IgD-negative memory B cell (primary cell): Measurements from ENCODE around the gene ADAMTS7. TPM values are rescaled to one million over a fixed set of nuclear protein-coding genes. Genes with fewer than 3 reads are reported as not detected.
"Not testable (repeated sequence)": the region's sequence is repeated elsewhere in the genome, so short reads cannot be mapped to it uniquely, and the experiment has no call there.

ENCODE experiments used
- H3K27ac Mint-ChIP-seq, 3 donors: one replicate each; pipeline ENCODE4 v1.8.0; 2020 to 2022; ENCODE audit warnings: mild to moderate bottlenecking in 3 of 3, mixed read lengths in 3 of 3, moderate library complexity in 1 of 3
- H3K27me3 Mint-ChIP-seq: one replicate; pipeline ENCODE4 v1.8.0; 2021; ENCODE audit warnings: mixed read lengths
- H3K36me3 Mint-ChIP-seq: one replicate; pipeline ENCODE4 v1.8.0; 2020; ENCODE audit warnings: mild to moderate bottlenecking, mixed read lengths
- H3K4me1 Mint-ChIP-seq, 3 donors: one replicate each; pipeline ENCODE4 v1.8.0; 2020 to 2022; ENCODE audit warnings: mixed read lengths in 3 of 3, mild to moderate bottlenecking in 1 of 3
- H3K4me3 Mint-ChIP-seq, 4 donors: one replicate each; pipeline ENCODE4 v1.8.0; 2020 to 2022; ENCODE audit warnings: mild to moderate bottlenecking in 4 of 4, mixed read lengths in 4 of 4, moderate library complexity in 3 of 4
- H3K9me3 Mint-ChIP-seq, 3 donors: one replicate each; pipeline ENCODE4 v1.8.0; 2020 to 2021; ENCODE audit warnings: mixed read lengths in 3 of 3, mild to moderate bottlenecking in 1 of 3
- polyA plus RNA-seq: library from polyadenylated mRNA; unstranded; fragments of 300-500 nt; fragmentation: Illumina TruSeq; gene quantifications from one replicate; pipeline ENCODE4 v1.2.3, GENCODE V29; 2021

Gene ADAMTS7
- polyA plus RNA-seq, 1 donor from 2014 or later: 0.04 TPM

DNA sequence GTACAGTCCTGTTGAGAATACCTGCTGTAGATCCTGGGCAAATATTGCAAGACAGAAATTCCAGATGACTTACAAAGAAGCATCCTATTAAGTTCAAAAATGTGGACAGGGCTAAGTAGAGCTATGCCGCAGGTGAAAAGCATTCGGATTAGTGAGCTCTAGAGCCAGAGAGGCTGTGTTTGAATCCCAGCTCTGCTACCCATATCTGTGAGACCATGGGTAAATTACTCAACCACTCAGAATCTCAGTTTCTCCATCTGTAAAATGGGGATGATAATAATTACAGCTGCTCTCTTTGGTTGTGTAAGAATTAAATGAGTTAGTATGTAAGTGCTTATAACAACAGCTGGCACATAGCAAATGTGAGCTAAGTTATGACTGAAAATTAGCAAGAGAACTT is 3.9 kb downstream of the ADAMTS7 start:
- peaks cover 5 to 10% (median 5%) of the 10 kb centered on the region in 3 donors for H3K4me1 Mint-ChIP-seq
- peaks cover 12% of the 10 kb centered on the region for H3K27me3 Mint-ChIP-seq
- H3K27ac Mint-ChIP-seq: no peak overlapping the region
- no peak overlapping the region for H3K4me3 Mint-ChIP-seq
- no peaks in the 10 kb centered on the region for H3K36me3 Mint-ChIP-seq
- H3K9me3 Mint-ChIP-seq: peaks cover 0 to 2% (median 0%) of the 10 kb centered on the region in 3 donors

- Mint-ChIP-seq H3K4me1 (peaks cover 0 to 2% (median 0%) of the 10 kb centered on the region in 3 donors), H3K9me3 (peaks cover 0 to 2% (median 0%) of the 10 kb centered on the region in 3 donors), H3K27me3 (no peaks in the 10 kb centered on the region), H3K4me3 (no peak overlapping the region), H3K36me3 (no peaks in the 10 kb centered on the region), H3K27ac (no peak overlapping the region)
These were observed 6.9 kb downstream of the ADAMTS7 start for GRCh38 chr15:78804391-78804792.

DNA sequence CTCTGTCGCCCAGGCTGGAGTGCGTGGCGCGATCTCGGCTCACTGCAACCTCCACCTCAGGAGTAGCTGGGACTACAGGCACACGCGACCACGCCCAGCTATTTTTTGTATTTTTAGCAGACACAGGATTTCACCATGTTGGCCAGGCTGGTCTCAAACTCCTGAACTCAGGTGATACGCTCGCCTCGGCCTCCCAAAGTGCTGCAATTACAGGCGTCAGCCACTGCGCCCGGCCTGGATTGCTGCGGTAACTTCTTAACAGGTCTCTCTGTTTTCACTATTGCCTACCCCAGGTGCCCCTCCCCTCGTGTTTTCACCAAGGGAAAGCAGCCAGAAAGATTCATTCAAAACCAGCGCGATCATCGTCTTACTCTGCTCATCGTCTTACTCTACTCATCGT is 10.5 kb downstream of the ADAMTS7 start:
- H3K27ac Mint-ChIP-seq: no peak overlapping the region
- no peaks in the 10 kb centered on the region for H3K9me3 Mint-ChIP-seq
- H3K27me3 Mint-ChIP-seq: no peaks in the 10 kb centered on the region
- H3K4me3 Mint-ChIP-seq: no peak overlapping the region
- H3K36me3 Mint-ChIP-seq: no peaks in the 10 kb centered on the region
- no peaks in the 10 kb centered on the region for H3K4me1 Mint-ChIP-seq

DNA sequence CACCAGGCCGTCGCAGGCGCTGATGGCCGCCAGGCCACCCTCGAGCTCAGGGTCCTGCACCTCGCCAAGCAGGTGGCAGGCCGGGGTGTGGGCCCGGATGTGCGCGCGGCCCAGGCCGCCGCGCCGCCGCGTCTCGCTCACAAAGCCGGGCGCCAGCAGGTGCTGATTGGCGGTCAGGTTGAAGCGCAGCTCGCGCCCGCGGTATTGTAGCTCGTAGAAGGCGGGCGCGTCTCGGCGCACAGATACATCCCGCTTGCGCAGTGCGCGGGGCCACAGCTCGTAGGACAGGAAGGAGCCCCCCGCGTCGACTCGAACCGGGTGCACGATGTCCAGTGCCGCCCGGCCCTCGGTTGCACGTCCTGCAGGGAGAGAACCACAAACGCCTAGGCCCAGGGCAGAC is 11.1 kb downstream of the ADAMTS7 start:
- H3K36me3 Mint-ChIP-seq: no peaks in the 10 kb centered on the region
- no peak overlapping the region for H3K4me3 Mint-ChIP-seq
- no peaks in the 10 kb centered on the region for H3K27me3 Mint-ChIP-seq
- no peaks in the 10 kb centered on the region for H3K4me1 Mint-ChIP-seq
- no peak overlapping the region for H3K27ac Mint-ChIP-seq
- no peaks in the 10 kb centered on the region for H3K9me3 Mint-ChIP-seq

DNA sequence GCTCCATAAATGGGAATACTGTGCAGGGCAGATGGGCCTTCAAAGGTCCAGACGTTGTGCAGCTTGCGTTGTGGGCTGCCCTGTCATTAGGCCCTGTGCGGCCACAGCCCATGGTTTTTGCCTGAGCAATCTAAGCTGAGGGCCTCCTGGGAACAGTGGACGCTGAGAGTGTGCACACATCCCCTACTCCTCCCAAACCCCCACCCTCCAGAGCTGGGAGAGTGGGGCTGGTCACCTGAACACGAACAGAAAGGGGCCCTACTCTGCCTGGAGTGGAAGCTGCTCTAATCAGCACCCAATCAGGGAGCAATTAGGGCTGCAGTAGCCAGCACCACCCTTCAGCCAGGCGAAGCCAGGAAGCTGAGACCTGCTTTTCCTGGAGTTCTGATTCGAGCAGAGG is 12.2 kb downstream of the ADAMTS7 start:
- not testable (repeated sequence) for H3K36me3 Mint-ChIP-seq, H3K4me1 Mint-ChIP-seq, H3K27ac Mint-ChIP-seq, H3K27me3 Mint-ChIP-seq, H3K9me3 Mint-ChIP-seq, H3K4me3 Mint-ChIP-seq

GRCh38 chr15:78798355-78798754 is 12.9 kb downstream of the ADAMTS7 start:
- H3K4me3 Mint-ChIP-seq: peak overlapping the region in 1 of 4 donors; percentile 57
- not testable (repeated sequence) for H3K27me3 Mint-ChIP-seq, H3K27ac Mint-ChIP-seq, H3K9me3 Mint-ChIP-seq, H3K4me1 Mint-ChIP-seq, H3K36me3 Mint-ChIP-seq

DNA sequence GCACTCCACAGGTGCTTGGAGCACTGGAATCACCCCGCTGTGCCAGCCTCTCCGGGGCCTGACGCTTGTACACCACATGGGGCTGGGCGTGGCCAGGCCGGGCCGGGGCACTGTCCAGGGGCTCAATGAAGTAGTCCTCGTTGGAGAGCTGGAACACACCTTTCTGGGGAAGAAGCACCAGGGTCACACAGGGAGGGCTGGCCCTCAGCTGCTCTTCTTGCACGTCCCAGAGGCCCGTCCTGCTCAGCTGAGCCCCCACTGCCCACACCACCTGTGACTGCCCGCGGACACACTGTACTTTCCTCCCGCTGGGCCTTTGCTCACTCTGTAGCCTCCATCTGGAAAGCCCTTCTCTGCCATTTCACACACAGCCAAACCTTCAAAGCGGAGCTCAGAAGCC is 13.3 kb downstream of the ADAMTS7 start:
- Mint-ChIP-seq H3K4me3 (no peak overlapping the region), H3K27me3 (no peaks in the 10 kb centered on the region), H3K9me3 (no peaks in the 10 kb centered on the region), H3K4me1 (no peaks in the 10 kb centered on the region), H3K36me3 (no peaks in the 10 kb centered on the region), H3K27ac (no peak overlapping the region)

DNA sequence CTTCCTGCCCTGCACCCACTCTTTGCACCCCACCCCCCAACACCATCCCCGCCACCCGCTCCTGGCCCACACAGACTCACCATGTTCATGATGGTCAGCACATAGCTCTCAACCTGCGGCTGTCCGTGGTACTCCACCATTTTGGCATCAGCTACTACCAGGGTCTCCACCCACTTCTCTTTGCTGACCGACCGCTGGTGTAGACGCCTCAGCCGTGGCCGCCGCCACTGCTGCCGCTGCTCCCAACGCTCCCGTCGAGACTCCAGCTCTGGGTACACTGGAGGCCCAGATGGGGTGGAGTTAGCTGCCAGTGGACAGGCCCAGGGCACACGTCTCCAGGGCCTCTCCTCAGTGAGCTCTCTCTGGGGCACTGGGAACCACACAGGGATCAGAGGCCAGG is 14.8 kb downstream of the ADAMTS7 start:
- Mint-ChIP-seq H3K27me3 (peaks cover 1% of the 10 kb centered on the region), H3K36me3 (peaks cover 2% of the 10 kb centered on the region)

GRCh38 chr15:78795043-78795442 is 16.2 kb downstream of the ADAMTS7 start:
- peaks cover 1% of the 10 kb centered on the region for H3K27me3 Mint-ChIP-seq
- H3K27ac Mint-ChIP-seq: no peak overlapping the region
- peaks cover 2% of the 10 kb centered on the region for H3K36me3 Mint-ChIP-seq
- H3K4me1 Mint-ChIP-seq: no peaks in the 10 kb centered on the region
- H3K4me3 Mint-ChIP-seq: no peak overlapping the region
- no peaks in the 10 kb centered on the region for H3K9me3 Mint-ChIP-seq

More for the DNA sequence above, 14.8 kb downstream of the ADAMTS7 start:
- Mint-ChIP-seq H3K4me3 (no peak overlapping the region), H3K27ac (no peak overlapping the region), H3K4me1 (no peaks in the 10 kb centered on the region), H3K9me3 (no peaks in the 10 kb centered on the region)

DNA sequence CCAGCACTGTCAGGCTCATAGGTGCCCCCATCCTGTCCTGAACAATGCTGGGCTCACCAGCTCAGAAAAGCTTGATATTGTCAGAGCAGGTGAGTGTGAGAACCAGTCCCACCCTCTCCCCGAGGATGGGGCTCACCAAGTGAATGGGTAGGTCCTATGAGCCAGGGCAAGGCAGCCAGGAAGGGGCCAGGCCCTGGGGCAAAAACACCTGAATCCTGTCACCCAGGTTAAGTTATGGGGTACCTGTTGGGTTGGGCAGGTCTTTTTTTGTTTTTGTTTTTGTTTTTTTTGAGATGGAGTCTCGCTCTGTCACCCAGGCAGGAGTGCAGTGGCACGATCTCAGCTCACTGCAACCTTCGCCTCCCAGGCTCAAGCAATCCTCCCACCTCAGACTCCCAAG is 16.8 kb downstream of the ADAMTS7 start:
- not testable (repeated sequence) for H3K36me3 Mint-ChIP-seq, H3K4me1 Mint-ChIP-seq, H3K27me3 Mint-ChIP-seq, H3K9me3 Mint-ChIP-seq, H3K4me3 Mint-ChIP-seq, H3K27ac Mint-ChIP-seq

DNA sequence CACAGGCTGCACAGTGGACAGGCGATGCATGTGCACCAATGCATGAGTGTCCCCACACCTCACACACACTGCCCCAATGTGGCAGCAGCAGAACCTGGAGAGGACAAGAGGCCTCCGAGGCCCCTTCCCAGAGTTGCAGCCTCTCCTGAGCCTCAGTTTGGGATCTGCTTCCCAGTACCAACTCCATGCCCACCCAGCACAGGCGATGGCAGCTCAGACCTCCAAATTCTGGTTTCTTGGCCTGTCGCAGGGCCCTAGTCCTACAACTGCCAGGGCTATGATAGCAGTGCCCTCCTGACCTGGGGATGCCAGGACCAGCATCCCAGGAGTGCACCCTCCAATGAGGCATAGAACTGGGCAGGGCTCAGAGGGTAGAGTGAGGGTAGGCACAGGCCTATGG is 19.9 kb downstream of the ADAMTS7 start:
- Mint-ChIP-seq H3K27ac (no peak overlapping the region), H3K9me3 (no peaks in the 10 kb centered on the region), H3K27me3 (peaks cover 4% of the 10 kb centered on the region), H3K4me3 (no peak overlapping the region), H3K4me1 (no peaks in the 10 kb centered on the region), H3K36me3 (peaks cover 2% of the 10 kb centered on the region)

GRCh38 chr15:78790027-78790426 is 21.2 kb downstream of the ADAMTS7 start:
- Mint-ChIP-seq H3K4me1 (no peaks in the 10 kb centered on the region), H3K27ac (no peak overlapping the region), H3K36me3 (peaks cover 3% of the 10 kb centered on the region), H3K9me3 (peaks cover 0 to under 1% (median under 1%) of the 10 kb centered on the region in 3 donors), H3K4me3 (no peak overlapping the region), H3K27me3 (peaks cover 4% of the 10 kb centered on the region)

DNA sequence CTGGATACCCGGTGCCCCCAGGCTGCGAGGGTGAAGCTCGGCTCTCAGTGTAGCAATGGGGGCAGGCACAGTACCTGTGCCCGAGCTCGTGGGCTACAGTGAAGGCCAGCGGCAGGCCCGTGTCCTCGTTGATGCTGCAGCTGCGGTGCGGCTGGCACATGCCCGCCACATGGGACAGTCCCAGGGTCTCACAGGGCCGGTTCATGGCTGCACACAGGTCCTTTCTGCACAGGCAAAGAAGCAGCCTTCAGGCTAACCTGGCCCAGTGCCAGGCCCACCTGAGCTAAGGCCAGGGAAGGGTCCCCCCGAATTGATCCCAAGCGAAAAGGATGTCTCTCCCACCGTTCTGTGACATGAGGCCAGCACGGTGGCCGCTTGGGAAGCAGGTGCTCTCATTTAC is 21.6 kb downstream of the ADAMTS7 start:
- Mint-ChIP-seq H3K27ac (peak overlapping the region in 1 of 3 donors; percentile 23), H3K4me3 (no peak overlapping the region), H3K4me1 (no peaks in the 10 kb centered on the region), H3K27me3 (peaks cover 4% of the 10 kb centered on the region), H3K9me3 (peaks cover 0 to 4% (median 2%) of the 10 kb centered on the region in 3 donors), H3K36me3 (peaks cover 3% of the 10 kb centered on the region)

DNA sequence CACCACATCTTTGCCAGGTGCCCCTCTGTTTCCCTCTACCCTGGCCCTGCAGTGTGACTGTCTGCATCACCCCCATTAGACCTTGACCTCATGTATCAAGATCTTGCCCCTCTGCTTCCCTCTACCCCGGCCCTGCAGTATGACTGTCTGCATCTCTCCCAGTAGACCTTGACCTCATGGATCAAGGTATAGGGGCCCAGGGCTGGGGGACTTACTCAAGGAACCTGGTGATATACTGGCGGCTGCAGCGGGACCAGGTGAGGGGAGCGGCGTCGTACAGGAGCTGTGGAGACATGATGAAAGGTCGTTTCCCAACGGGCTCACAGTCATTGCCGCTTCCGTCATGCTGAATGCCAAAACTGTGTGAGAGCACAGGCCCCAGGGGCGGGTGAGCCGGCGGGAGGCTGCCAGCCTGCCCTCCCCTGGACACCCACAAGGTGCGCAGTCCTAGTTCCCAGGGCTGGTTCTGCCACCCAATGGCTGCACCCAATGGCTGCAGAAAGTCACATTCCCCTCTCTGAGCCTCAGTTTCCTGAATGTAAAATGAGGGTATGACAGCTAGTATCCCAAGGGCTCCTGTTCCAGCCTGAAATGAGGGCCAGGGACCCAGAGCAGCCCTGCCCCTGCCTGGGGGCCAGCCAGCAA is 23.1 kb downstream of the ADAMTS7 start:
- peaks cover 0 to 5% (median 2%) of the 10 kb centered on the region in 3 donors for H3K9me3 Mint-ChIP-seq
- H3K36me3 Mint-ChIP-seq: peaks cover 3% of the 10 kb centered on the region
- no peaks in the 10 kb centered on the region for H3K4me1 Mint-ChIP-seq
- peak overlapping the region in 1 of 3 donors; percentile 47 for H3K27ac Mint-ChIP-seq
- H3K4me3 Mint-ChIP-seq: no peak overlapping the region
- H3K27me3 Mint-ChIP-seq: peaks cover 4% of the 10 kb centered on the region

DNA sequence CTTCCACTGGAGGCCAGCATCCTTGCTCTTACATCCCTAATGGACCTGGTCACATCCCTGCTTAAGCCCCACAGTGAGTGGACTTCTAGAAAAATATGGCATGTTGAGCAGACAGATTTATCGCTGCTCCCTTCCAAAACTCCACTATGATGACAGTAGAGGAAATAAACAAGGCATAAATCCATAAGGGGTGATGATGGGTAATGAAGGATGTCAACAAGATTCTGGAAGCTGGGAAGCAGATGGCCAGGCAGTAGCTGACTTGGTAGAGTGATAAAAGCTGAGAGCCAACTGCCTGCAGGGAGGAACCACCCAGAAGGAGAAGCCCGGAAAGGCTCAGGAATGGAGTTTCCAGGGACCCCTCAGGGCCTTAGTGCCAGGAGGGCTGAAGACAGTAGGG is 28.9 kb downstream of the ADAMTS7 start:
- not testable (repeated sequence) for H3K36me3 Mint-ChIP-seq, H3K4me3 Mint-ChIP-seq, H3K27me3 Mint-ChIP-seq, H3K9me3 Mint-ChIP-seq, H3K27ac Mint-ChIP-seq, H3K4me1 Mint-ChIP-seq

DNA sequence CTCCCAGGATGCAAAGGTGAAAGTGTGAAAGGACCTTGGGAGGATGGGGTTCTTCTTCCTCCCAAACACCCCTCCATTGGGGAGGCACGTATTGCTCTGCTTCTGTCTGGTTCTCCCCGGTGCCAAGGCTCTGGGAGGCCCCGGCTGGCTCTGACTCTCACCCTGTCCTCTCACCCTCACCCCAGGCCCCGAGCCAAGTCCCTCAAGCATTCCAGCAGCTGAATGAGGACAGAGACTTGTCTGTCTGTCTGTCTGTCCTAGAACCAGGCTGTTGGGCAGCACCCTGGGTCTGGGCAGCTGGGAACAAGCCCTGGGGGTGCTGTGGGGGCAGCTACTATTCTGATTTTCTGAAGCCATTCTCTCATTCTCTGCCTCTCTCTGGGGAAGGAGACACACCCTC is 29.9 kb downstream of the ADAMTS7 start:
- not testable (repeated sequence) for H3K4me3 Mint-ChIP-seq, H3K27me3 Mint-ChIP-seq, H3K36me3 Mint-ChIP-seq, H3K27ac Mint-ChIP-seq, H3K9me3 Mint-ChIP-seq, H3K4me1 Mint-ChIP-seq

GRCh38 chr15:78779975-78780374 is 31.3 kb downstream of the ADAMTS7 start:
- H3K27me3 Mint-ChIP-seq, H3K9me3 Mint-ChIP-seq, H3K4me3 Mint-ChIP-seq, H3K27ac Mint-ChIP-seq, H3K36me3 Mint-ChIP-seq, H3K4me1 Mint-ChIP-seq: not testable (repeated sequence)
